HG03060 (cell line): ENCODE measurements around the gene SQSTM1.

ENCODE experiments used
- ATAC-seq: cut with Tn5 transposase; IDR thresholded peaks from one replicate; pipeline ENCODE4 v1.9.1; 2021; ENCODE audit warnings: low read depth, moderate number of reproducible peaks; ENCODE audit not compliant: unreplicated experiment

Gene SQSTM1

DNA sequence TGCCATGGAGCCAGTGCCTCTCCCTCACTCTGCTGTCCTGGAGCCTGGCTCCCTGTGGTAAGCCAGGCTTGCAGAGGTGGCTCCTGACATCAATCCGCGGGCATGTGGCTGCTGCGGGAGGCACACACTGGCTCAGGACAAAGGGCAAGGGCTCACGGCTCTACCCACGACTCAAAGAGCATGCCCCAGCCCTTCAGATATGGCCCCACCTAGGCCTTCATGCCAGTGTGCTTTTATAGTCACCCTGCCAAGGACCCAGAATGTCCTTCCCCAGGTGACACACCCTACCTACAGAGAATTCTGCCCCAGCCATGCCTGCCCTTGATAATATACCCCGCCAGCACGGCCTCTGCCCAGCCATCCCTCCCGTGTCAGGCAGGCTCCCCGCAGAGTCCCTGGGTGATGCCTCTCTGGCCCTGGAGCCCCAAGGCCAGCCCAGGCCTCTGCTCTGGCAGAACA is 15.6 kb upstream of the SQSTM1 start:
- no peak for ATAC-seq

DNA sequence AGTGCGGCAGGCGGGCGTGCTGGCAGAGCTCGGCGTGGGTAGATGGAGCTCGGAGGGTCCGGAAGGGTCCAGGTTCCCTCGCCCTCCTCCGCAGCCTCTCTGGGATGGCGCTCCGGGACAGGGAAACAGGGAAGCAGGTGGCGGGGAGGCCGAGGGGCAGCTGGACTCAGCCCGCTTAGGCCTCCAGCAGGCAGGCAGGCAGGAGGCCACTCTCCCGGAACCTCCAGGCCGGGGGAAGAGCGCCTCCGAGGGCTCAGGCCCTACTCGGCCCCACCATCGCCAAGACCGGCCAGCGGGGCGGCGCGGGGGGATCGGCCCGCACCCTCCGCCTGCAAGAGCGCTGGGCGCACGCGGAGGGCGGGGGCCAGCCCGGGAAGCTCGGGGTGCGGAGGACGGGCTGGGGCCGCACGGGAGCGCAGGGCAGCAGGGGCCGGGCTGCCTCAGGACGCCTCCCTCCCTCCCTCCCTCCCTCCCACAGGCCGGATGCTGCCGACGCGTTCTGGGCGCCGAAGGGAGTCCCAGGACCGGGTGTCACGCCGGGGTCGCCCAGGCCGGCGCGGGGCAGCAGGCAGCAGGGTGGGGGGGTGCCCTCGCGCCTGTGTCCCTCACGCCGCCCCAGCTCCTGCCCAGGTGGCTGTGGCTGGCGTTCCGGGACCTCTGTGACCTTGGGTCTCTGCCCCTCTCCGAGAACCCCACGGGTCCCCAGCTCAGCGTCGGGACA is 15.0 kb upstream of the SQSTM1 start:
- no peak for ATAC-seq

DNA sequence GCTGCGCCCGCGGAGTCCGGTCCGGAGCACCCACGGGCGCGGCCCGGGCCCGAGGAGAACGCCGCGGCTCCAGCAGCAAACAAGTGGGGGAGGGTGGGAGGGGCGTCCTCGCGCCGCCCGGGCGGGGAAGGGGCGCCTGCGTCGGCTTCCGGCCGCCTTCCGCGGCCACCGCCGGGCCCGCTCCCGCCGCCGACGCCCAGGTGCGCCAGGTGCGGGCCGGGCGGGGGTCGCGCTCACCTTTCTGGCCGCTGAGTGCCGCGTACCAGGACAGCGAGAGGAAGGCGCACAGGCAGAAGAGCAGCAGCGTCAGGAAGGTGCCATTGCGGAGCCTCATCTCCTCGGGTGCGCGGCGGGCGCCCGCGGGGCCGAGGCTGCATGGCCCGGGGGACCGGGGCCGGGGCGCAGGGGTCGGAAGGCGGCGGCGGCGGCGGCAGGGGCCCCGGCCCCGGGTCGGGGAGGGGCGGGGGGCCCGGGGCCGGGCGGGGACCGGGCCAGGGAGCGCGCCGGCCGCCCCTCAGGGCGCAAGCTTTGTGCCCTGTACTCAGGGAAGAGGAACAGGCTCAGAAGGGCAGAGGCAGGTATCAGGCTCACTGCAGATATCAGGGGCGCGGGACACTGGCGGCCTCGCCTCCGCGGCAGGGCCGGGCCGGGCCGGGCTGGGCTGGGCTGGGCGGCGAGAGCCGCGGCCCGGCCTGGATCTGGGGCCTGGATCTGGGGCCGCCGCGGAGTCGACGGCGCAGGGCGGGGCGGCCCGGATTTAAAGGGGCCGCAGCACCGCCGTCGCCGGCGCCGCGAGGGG is 14.3 kb upstream of the SQSTM1 start, which contains the start of gene MGAT4B:
MGAT4B (minus strand) TSS at position 617 of the 799 bp plus-strand sequence; CDS start at position 334, 283 bp downstream.
- ATAC-seq = no peak

DNA sequence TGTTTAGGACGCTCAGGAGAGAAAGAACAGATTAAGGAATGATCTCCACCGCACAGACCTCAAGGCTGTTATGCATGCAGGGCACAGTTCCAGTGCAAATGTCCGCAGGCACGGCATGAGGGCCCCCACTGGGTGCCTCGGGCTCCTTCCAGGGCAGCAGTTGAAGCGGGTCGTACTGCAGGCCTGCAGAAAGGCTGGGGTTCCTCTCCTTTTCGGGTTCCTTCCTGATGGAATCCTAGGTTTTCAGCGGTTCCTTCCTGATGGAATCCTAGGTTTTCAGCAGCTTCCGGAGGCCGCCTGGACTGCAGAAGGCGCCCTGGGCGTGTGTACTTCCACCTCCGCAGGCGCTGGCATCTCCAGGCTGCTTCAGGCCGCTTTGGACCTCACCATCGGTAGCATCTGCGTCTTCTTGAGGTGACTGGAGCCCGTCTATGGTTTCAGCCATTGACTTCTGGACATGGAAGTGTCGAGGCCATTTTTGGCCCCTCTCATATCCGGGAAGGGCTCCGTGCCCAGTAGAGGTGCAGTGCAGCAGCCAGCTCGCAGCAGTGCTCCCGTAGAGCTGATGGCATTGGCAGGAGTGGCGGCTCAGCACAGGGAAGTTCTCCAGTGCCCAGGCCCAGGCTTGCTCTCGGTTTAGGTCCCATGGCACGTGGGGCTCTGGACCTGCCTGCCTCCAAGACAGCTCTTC is 8.4 kb upstream of the SQSTM1 start:
- no peak for ATAC-seq

DNA sequence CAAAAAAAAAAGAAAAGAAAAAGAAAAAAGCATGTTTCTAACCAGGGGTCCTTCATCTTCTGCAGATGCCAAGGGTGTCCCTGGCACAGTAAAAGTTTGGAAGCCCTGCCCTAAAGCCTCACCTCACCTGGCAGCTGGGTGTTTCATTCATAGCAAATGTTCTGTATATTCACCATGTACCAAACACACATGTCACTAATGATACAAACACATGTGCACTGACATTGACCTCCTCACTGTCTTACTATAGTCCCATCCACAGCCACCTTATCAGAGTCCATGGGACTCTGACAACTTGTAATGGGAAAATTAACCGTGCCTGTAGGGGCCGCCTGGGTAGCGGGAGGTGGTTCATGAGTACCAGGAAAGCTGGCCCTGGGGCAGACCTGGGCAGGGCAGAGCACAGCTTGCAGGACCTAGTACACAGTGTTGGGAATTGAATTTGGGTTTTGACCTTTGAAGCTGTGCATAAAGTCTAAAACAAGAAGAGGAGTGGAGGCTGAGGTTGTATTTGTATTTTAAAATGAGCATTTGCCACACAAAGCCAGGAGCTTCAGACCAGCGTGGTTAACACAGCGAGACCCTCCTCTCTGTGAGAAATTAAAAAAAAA is 7.6 kb upstream of the SQSTM1 start:
- ATAC-seq = no peak

DNA sequence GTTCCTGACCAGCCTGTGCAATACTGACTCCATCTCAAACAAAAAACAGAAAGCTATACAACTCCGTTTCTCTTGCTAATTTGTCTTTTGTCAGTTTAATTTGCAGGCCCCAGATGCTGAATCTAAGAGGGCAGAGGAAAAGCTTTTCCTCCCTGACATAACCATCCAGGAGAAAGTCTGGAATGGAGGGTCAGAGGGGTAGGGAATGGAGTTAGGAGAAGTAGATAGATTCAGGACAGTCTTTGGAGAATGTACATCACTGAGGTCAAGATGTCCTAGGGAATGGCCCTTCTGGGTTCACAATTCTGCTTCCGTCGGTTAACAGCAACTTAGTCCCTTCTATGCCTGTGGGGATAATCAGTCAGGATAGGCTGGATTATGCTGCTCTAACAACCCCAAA is 6.6 kb upstream of the SQSTM1 start:
- no peak for ATAC-seq

DNA sequence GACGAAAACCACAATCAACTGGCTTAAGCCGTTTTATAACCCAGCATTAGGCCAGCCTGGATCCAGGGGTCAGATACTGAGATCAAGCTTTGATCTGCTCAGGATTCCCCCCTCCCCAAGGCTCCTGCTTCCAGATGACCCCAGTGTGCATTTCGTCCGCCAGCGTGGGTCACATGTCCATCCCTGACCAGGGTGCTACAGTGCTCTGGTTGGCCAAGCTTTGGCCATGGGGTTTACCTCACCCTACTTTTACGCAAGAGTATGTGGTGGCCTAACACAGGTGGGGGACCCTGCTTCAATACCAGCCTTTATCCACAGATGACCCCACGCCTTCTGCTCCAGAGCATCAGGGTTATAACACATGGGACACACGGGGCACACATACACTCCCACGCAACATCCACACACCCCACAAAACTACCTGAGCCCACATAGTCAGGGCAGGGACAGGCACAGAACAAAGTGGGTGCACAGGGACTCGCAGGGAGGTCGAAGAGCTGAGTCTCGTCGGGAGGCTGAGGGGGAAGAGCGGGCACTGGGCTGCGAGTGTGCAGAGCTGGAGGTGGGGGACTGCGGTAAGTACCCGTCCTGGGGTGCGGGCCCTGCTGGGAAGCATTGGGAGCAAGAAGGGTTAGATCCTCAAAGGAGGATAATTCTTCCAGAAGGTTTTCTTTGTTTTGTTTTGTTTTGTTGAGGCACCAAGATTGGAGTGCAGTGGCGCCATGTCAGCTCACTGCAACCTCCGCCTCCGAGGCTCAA is 5.0 kb upstream of the SQSTM1 start:
- no peak for ATAC-seq

DNA sequence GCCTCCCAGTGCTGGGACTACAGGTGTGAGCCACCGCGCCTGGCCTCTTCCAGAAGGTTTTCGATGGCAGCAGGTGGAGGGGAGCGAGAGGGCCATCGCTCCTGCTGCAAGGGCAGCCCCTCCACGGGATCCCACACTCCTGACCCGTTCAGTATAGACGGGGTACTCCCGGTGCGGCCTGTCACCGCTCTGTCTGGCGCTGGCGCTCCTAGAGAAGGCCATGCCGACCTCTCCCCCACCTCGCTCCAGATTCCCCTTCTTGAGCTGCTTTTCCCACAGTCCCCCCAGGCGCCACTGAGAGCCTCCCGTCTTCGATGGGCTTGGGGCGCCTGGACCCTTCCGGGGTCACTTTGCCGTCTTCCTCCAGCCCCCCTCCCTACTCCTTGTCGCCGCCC is 4.3 kb upstream of the SQSTM1 start:
- ATAC-seq = no peak

DNA sequence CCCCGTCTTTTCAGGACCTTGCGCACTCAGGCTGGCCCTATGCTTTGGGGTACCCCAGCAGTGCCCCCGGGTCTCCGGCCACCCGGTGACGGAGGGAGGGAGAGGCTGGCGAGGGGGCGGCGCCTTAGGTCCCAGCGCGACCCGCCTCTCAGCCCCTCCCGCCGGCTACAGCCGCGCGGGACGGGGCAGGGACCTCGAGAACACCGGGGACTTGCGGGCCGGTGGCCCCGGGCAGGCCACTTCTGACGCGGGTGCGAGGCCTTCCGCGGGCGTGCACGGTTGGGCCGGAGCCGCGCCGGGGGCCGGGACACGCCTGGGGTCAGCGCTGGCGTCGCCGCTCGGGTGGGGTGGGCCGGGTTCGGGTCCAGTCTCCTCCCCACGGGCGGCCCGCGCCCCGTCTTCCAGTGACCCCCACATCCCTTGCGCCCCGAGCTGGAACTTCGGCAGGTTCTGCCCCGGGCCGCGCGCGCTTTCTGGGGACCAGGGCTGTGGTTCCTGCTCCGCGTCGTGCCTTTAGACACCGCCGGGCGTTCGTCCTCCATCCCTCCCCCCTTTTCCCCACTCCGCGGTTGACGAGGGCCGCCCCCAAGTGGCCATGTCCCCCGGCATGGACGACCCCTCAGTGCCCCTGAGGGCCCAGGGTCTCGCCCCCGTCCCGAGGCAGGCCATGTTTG is 3.8 kb upstream of the SQSTM1 start:
- no peak for ATAC-seq

DNA sequence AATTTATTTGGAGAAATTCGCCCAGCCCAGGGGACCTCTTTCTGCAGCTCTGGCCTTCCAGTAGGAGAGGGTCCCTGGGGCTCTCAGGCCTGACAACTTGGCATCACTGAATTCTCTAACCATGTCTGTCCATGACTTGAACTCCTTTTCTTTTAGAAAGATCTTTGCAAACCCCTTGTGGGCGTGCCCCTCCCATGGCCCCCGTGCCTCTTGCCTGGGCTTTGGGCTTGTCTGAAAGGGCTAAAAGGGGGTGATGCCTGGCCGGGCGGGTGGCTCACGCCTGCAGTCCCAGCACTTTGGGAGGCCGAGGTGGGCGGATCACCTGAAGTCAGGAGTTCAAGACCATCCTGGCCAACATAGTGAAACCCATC is 3.2 kb upstream of the SQSTM1 start:
- ATAC-seq = no peak

DNA sequence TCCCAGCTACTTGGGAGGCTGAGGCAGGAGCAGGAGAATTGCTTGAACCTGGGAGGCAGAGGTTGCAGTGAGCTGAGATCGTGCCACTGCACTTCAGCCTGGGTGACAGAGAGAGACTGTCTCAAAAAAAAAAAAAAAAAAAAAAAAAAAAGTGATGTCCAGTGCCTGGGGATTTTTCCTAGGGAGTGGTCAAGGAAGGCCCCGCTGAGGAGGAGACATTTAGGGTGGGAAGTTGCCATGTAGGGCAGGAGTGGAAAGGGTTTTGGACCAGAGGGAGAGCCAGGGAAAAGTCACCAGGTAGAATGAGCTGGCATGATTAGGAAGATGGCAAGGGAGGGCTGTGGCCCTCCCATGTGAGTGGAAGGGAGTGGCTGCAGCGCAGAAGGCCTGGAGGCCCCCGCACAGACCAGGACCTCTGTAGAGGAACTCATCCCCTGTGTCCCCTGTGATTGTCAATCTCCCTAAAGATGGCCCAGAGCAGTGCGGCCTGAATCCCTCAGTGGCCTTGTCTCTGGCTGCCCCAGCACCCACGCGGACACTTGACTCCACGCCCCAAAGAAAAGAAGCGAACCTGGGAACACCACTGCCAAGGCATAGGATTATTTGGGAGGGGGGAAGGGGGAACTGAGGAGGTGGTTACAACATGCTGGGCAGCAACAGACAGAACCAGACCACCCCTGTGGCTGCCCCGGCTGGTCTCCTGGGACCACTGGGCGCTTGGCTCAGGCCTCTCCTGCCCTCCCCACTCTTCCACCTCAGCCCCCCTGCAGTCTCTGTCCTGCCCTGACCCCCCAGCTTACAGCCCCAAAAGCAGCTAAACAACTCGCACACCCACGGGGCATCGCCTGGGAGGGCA is 2.6 kb upstream of the SQSTM1 start:
- ATAC-seq = no peak

DNA sequence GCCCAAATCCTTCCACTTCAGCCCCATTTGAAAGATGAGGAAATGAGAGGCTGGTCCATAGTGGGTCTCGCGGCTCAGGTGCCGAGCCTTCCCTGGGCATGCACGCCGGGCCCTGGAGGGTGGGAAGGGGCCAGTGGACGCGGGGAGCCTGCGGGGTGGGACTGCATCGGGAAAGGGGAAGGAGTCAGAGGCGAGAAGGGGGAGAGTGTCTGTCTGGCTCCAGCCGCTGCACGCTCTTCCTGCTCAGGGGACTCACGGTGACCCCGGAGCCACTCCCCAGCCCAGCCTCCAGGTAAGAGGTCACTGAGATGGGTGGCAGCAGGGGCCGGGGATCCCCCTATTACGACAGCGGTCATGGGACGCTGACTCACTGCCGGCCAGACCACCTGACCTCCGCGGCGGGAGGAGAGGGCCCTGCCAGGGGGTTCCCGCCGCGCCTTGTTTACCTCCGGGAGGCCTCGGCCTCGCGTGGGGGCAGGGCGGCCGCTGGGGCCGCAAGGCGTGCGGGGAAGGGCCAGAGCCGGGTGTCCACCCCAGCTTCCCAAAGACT is 1.9 kb upstream of the SQSTM1 start:
- peak; percentile 40 for ATAC-seq

DNA sequence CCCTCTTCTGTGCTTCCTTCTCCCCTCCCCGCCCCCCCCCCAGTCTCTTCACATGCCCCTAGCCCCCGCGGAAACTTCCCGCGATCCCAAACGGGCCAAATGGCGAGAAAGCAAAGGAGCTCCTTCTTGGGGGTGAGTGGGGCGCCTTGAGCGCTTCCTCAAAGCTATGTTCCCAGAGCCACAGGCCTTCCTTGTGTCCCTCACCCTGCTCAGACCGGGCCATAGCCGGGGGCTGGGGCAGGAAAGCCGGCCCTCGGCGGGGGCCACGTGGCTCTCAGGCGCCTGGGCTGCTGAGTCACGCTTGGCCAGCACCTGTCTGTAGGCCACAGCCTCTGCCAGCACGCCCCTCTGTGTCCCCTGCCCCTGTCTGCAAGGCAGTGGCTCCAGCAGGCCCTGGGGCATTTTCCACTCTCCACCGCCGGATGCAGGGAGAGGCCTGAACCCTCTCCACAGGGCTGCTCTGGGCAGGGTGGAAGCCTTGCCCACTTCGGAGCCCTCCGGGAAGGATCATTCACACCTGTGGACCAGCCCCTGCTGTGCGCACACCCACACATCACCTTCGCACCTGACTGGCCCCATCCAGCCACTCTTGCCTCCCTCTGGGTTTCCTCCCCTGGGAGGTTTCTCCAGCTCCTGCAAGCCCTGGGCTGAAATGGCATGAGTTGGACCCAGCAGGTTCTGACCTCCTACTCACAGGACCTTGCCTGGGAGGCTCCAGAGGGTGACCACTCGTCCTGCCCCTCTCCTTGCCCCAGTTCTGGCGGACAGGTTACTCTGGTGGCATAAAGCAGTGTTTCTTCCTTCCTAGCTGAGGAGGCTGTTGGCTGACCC is 1.2 kb upstream of the SQSTM1 start:
- peak; percentile 21 for ATAC-seq

DNA sequence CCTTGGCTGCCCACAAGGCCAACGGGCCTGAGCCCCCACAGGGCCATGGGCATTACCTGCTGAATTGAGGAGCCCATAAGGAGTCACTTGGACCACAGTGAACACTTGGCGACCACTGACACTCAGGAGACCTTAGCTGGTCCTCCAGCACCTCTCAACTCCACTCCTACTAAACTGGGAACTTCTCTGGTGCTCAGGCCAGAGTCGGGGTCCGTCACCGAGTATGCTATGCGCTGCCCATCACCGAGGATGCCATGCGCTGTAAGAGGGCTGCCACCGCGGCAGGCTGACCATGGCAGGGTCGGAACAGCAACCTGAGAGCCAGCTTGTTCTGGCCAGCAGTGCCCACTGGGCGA is 600 bp upstream of the SQSTM1 start:
- no peak for ATAC-seq

DNA sequence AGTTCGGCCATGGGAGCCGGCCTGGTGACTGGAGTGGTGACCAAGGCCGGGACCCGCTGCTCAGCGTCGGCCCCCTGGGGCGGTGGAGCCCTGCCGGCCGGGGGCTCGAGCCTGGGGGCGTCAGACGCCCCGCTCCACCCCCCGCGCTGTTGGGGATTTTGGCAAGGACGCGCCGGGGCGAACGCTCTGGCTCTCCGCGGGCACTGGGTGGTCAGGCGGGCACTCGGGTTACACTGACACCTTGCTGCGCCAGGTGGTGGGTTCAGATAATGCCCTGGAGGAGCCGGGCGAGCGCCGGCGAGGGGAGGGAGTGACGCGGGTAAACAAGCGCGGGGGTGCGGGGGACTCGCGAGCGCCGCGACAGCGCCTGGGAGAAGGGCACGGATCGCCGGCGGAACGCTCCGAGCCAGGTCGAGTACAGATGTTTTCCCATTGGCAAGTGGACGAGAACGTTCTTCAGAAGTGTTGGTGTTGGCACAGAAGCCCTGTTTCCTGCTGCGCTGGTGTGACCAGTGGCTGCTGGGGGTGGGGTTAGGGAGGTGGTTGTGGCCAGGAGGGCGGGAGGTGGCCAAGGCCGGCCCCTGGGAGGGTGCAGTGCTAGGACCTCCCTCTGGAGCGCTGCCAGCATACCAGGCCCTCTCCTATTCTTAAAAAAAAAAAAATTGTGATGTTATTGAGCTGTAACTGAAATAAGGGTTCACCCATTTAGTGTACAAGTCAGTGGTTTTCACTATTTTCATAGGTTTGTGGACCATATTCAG is 773 bp downstream of the SQSTM1 start:
- ATAC-seq = no peak

DNA sequence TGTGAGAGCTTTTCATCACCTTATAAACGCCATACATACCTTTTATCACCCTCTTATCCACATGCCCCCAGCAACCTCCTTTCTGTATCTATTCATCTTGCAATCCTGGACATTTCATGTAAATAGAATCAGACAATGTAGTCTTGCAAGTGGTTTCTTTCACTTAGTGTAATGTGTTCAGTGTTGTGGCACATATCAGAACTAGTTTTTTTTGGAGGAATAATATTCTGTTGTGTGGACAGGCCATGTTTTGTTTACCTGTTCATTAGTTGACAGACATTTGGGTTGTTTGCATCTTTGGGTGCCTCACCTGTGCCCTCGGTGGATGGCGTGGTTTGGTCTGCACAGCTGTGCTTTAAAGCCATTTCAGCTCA is 1.3 kb downstream of the SQSTM1 start:
- ATAC-seq = no peak

DNA sequence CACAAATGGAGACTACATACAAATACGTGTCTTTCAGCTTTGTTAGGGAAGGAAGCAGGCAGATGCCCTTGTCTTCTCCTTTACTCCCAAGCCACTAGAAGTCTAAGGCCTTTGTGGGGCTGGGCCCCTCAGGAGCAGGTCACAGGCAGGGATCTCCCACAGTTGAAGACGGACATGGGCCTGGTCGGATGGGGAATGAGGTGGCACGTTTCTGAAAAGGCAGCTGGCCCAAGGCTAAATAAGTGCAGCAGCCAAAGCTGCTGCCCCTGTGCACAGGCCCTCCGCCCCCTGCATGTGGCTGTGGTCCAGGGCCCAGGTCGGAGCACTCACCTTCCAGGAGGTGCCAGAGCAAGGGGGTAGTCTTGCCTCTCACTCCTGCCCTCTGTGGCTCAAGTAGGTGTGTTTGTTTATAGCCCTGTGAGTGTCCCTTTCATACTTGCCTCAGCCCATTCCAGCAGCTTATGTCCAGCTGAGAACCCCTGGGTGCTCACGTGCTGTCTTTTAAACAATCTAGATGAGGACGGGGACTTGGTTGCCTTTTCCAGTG is 1.8 kb downstream of the SQSTM1 start:
- ATAC-seq = no peak
